Measurements from ENCODE around the gene SLC26A6.

Gene SLC26A6

DNA sequence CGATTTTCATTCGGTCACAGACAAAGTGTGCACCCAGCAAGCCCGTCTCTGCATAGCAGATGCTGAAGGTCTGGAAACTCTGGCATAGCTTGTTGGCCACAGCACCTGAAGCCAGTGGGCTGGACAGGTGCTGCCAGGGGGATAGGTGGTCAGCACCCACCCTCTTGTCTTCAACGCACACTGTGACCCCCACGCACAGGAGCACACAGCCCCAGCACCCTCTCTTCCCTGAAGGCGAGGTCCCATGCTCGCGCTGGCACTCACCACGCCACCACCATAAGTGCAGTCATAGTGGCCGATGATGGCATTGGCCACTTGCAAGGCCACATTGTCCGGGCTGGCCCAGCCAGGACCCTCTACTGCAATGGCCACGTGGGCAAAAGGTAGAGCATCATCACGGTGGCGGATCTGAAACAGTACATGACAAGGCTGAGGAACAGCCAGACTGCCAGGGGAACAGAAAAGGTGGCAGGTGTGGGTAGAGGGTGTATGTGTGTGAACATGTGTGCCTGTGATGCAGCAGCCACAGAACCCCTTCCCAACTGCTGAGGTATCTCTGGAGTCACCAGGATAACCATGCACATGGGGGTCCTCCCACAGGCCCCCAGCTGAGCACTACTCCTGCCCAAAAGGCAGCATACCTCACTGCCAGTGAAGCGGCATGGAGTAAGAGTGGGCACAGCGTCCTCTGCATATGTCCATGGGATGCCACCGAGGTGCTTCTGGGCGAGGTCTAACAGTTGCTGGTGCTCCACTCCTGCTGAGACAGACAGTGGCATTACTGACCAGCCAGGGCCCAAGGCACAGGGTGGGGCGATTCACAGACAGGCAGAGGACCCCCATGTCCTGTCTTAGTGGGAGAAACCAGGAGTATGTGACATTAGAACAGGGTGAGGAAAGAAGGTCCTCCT is 34.3 kb downstream of the SLC26A6 start:
- peaks cover 82% of the 10 kb centered on the region for H3K36me3 Mint-ChIP-seq (ENCODE audit: low read depth)

DNA sequence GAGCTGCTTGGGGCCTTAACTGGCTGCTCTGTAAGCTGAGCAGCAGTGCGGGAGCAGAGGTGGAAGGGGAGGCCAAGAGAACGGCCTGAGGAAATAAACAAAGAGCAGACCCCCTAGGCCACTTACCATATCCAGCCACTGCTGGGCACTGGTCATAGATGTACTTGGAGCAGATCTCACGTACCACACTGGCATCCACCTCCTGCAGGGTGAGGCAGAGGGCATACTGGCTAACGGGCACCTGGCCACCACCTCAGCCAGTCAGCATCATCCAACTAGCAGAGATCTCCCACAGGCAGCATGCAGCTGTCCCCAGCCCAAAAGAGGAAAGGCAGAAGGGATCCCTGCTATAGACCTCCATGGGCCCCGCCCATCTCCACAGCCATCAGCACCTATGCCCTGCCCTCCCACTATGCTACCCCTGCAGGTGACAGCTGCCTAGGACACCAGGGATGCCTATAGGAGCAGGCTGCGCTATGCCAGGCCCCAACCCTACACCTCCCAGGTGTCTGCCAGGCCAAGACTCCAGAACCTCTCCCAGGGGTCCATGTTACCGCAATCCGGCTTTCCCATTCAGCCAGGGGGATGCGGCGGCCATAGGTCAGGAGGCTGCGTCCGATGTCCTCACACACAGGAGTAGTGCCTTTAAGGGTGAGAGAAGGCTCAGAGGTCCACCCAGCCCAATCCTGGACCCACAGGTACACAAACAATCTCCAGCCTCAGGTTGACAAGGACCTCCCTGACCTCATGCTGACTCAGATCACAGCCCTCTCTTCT is 35.6 kb downstream of the SLC26A6 start:
- Mint-ChIP-seq H3K27ac (no peak overlapping the region), H3K36me3 (ENCODE audit: low read depth) (peaks cover 69% of the 10 kb centered on the region)

More for the DNA sequence above, 34.3 kb downstream of the SLC26A6 start:
- peaks cover 2% of the 10 kb centered on the region for H3K27me3 Mint-ChIP-seq
- H3K27ac Mint-ChIP-seq = no peak overlapping the region
- DNase-seq = no peak
- no peaks in the 10 kb centered on the region for H3K4me1 Mint-ChIP-seq (ENCODE audit: low read depth)
- no peak overlapping the region for H3K4me3 Mint-ChIP-seq
- no peaks in the 10 kb centered on the region for H3K9me3 Mint-ChIP-seq

DNA sequence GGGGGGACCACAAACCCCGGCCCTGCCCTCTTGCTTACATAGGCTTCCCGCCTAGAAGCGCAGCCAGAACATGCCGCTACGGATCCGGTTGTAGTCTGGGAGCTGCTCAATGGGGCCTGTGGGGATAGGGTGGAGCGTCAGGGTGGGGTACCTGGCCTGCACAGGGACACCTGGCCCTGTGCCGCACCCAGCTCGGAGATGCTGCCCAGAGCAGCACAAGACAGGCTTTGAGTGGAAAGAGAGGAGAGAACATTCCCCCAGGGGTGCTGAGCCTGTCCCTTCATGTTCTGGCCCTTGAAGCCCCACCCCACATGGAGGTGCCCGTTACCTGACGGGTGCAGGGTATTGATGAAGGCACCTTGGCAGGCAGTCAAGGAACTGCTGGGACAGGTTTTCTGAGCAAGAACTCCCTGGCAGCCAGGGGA is 36.2 kb downstream of the SLC26A6 start:
- Mint-ChIP-seq H3K27me3 (peaks cover 16% of the 10 kb centered on the region), H3K4me1 (ENCODE audit: low read depth) (peaks cover 6% of the 10 kb centered on the region), H3K27ac (no peak overlapping the region), H3K36me3 (ENCODE audit: low read depth) (peaks cover 63% of the 10 kb centered on the region), H3K9me3 (no peaks in the 10 kb centered on the region), H3K4me3 (no peak overlapping the region)
- no peak for DNase-seq

More for the DNA sequence above, 35.6 kb downstream of the SLC26A6 start:
- no peak for DNase-seq
- Mint-ChIP-seq H3K9me3 (no peaks in the 10 kb centered on the region), H3K4me1 (ENCODE audit: low read depth) (peaks cover under 1% of the 10 kb centered on the region), H3K27me3 (peaks cover 10% of the 10 kb centered on the region), H3K4me3 (no peak overlapping the region)

DNA sequence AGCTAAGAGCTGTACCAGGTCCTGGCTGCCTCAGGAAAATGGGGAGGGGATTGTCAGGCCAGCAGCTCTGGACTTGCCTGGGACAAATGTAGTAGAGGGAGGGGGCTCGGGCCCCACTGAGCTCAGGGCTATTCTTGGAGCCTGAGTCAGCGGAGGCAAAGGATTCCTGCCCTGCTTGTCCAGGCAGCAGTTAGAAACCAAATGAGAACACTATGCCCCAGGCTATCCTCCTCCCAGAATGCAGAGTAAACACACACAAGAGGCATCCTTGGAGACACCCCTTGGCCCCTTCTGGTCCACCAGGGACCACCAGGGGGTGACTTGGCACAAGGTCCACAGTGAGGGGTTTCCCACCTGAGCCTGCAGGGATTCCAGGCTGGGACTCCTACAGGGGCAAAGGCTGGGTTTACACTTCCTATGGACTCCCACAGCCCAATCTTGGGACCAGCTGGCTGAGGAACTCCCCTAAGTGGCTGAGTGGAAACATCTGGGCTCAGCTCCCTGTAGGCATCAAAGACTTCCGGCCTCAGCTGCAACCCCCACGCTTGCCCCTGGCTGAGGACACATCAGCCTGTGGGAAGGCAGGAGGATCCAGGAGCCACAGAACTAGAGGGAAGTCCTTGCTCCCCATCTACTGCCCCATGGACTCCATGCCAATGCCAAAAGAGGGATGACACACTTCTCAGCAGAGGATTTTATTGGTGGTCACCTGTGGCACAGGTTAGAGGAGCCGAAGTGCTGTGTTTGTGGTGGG is 36.8 kb downstream of the SLC26A6 start:
- no peak overlapping the region for H3K4me3 Mint-ChIP-seq
- H3K9me3 Mint-ChIP-seq = no peaks in the 10 kb centered on the region
- peaks cover 57% of the 10 kb centered on the region for H3K36me3 Mint-ChIP-seq (ENCODE audit: low read depth)
- no peak for DNase-seq
- peaks cover 6% of the 10 kb centered on the region for H3K4me1 Mint-ChIP-seq (ENCODE audit: low read depth)
- H3K27ac Mint-ChIP-seq = no peak overlapping the region
- H3K27me3 Mint-ChIP-seq = peaks cover 22% of the 10 kb centered on the region

DNA sequence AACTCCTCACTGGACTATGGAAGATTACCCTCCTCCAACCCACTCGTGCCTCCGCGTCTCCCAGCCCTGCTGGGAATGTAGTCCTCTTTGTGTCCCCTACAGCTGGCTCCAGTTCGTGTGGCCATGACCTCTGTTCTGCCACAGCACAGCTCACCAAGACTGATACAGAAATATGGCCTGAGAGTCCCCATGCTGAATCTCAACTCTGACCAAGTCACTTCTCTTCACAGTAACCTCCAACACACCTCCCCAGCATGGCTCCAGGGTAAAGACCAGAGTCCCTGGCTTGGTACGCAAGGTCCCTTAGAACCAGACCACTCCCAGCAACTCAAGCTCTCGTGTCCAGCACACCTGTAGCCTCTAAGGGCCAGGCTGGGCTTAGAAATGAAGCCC is 37.9 kb downstream of the SLC26A6 start:
- H3K4me3 Mint-ChIP-seq = no peak overlapping the region
- peaks cover 30% of the 10 kb centered on the region for H3K27me3 Mint-ChIP-seq
- H3K36me3 Mint-ChIP-seq (ENCODE audit: low read depth) = peaks cover 46% of the 10 kb centered on the region
- H3K9me3 Mint-ChIP-seq = no peaks in the 10 kb centered on the region
- no peak for DNase-seq
- H3K27ac Mint-ChIP-seq = no peak overlapping the region
- peaks cover 6% of the 10 kb centered on the region for H3K4me1 Mint-ChIP-seq (ENCODE audit: low read depth)

DNA sequence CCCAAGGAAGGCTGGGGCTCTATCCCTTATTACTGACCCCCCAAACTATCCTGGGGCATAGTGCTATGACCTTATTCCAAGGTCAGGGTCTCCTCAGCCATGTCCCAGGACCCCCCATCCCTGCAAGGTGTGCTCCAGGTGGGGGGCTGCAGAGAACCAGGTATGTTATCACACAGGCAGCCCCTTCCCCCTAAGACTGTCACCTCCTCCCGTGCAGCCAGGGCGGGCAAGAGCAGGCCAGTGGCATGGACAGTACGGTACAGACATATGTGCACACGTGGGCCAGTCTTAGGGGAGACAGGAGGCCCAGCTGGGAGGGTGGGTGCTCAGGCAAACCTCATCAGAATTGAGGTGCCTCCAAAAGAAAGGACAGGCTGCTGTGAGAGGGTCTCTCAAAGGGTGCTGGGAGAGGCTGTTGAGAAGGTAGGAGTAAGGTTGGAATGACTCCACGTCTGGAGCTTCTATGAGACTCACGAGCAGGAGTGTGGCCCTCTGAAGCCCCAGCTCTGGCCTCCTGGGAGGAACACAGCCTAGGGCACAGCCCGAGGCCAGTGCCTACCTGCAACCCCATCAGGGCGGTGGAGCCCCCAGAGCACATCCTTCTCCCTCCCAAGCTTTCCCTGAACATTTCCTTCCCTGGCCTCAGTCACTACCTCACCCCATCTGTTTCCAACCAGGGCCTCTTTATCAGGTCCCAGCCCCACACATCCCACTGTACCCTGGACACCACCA is 38.4 kb downstream of the SLC26A6 start:
- Mint-ChIP-seq H3K4me1 (ENCODE audit: low read depth) (peaks cover 6% of the 10 kb centered on the region), H3K27ac (no peak overlapping the region), H3K27me3 (peaks cover 30% of the 10 kb centered on the region), H3K36me3 (ENCODE audit: low read depth) (peaks cover 41% of the 10 kb centered on the region), H3K4me3 (no peak overlapping the region), H3K9me3 (no peaks in the 10 kb centered on the region)
- DNase-seq = no peak

DNA sequence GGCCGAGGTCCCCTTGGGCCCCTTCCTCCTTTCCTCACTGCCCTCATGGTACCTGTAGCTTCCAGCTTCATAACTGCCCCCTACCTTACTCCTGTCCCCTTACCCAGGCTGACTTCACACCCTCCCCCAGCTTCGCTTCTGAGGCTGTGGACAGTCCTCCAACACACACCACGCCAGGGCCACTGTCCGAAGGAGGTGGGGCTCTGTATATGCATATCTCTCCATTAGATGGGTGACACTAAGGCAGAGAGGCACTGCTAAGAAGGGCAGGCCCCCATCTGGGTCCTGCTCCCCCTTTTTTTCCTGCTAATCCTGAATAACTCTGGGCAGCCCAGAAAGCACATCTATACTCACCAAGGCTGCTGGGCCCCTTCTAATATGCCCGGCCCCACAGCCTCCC is 39.1 kb downstream of the SLC26A6 start:
- H3K9me3 Mint-ChIP-seq = no peaks in the 10 kb centered on the region
- peaks cover 32% of the 10 kb centered on the region for H3K27me3 Mint-ChIP-seq
- peaks cover 6% of the 10 kb centered on the region for H3K4me1 Mint-ChIP-seq (ENCODE audit: low read depth)
- DNase-seq = no peak
- no peak overlapping the region for H3K27ac Mint-ChIP-seq
- no peak overlapping the region for H3K4me3 Mint-ChIP-seq
- peaks cover 34% of the 10 kb centered on the region for H3K36me3 Mint-ChIP-seq (ENCODE audit: low read depth)

DNA sequence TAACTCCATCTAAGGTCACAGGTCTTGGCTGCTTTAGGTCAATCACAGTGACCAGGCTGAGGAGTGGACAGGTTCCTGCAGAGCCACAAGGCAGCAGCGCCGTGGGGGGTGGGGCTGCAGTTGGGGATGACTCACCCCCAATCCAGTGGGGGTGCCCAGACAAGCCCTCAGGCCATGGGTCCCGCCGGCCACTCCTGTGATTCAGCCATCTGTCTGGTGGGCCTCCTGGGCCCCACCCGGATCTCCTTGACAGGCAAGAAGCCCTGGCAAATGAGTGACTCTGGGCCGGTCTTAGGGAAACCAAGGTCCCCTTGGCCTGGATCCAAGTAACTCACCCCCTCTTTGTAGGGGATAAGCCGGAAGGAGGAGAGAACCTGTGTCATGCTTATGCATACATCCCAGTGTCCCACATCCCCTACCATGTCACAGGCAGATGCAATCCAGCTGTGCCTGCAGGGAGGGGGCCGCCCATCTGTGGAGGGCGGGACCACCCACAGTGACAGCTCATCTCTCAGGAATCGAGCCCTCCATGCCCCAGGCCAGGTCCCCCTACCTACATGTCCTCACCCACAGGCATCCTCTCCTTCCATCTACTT is 39.6 kb downstream of the SLC26A6 start:
- H3K4me3 Mint-ChIP-seq = no peak overlapping the region
- DNase-seq = no peak

DNA sequence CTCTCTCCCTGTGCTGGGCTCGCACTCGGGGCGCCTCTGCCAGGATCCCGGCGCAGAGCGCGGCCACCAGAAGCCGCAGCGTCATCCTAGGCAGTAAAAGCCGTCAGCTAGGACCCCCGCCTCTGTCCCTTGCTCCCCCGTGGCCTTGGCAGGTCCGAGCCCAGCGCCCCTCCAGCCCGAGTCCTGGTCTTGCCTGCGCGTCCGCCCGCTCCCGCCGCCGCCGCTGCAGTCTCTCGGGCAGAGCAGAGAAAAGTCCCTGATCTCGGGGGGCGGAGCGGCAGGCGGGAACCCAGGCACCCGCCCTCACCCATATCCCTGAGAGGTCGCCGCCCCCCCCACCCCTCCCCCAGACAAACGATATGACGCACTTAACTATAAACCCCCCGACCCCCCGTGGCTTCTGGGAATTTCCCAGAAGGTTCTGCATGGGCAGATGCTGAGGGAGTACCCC is 40.2 kb downstream of the SLC26A6 start, which contains the start of gene COL7A1:
TSS of gene COL7A1 (minus strand) at position 255 of the 451 bp plus-strand sequence. CDS start at position 85, 170 bp downstream.
- H3K27ac Mint-ChIP-seq = no peak within 1 kb of the TSS

More for the DNA sequence above, 39.6 kb downstream of the SLC26A6 start:
- Mint-ChIP-seq H3K4me1 (ENCODE audit: low read depth) (peaks cover 6% of the 10 kb centered on the region), H3K36me3 (ENCODE audit: low read depth) (peaks cover 28% of the 10 kb centered on the region), H3K27me3 (peaks cover 37% of the 10 kb centered on the region), H3K27ac (no peak overlapping the region), H3K9me3 (no peaks in the 10 kb centered on the region)

DNA sequence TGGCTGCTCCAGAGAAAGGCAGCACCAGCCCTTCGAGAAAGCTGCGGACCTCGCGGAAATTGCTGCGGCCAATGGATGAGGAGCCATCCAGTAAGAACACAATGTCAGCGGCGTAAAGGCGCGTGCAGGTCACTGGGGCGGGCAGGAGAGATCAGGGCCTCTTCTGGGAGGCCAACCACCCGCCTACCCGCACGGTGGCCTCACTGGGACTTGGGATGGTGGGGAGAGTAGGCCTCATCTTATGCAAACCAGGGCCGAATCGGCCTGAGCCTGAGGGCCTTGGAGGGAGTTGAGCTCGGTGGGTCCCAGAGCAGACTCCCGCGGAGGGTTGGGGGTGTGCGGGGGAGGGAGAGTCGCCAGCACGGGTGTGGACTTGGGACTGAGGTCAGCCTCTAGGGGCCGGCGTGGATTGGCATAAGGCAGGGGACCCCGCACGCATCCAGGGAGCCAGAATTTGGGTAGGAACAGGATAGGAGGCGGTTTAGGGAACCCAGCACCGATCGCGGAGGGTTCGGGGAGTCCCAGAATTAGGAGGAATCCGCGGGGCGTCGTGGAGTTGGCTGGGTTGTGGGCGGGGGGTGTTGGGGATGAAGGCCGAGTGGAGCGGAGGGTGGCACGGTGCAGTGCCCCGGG is 40.7 kb downstream of the SLC26A6 start:
- peaks cover 6% of the 10 kb centered on the region for H3K4me1 Mint-ChIP-seq (ENCODE audit: low read depth)
- no peak overlapping the region for H3K27ac Mint-ChIP-seq
- H3K4me3 Mint-ChIP-seq = no peak overlapping the region
- H3K9me3 Mint-ChIP-seq = no peaks in the 10 kb centered on the region
- peaks cover 17% of the 10 kb centered on the region for H3K36me3 Mint-ChIP-seq (ENCODE audit: low read depth)
- peaks cover 45% of the 10 kb centered on the region for H3K27me3 Mint-ChIP-seq
- no peak for DNase-seq

More for the DNA sequence above, 40.2 kb downstream of the SLC26A6 start, which contains the start of gene COL7A1:
- Mint-ChIP-seq H3K4me1 (ENCODE audit: low read depth) (peaks cover 6% of the 10 kb centered on the region), H3K9me3 (no peaks in the 10 kb centered on the region), H3K36me3 (ENCODE audit: low read depth) (peaks cover 23% of the 10 kb centered on the region), H3K27me3 (peaks cover 41% of the 10 kb centered on the region), H3K4me3 (no peak within 1 kb of the TSS)
- no peak for DNase-seq

DNA sequence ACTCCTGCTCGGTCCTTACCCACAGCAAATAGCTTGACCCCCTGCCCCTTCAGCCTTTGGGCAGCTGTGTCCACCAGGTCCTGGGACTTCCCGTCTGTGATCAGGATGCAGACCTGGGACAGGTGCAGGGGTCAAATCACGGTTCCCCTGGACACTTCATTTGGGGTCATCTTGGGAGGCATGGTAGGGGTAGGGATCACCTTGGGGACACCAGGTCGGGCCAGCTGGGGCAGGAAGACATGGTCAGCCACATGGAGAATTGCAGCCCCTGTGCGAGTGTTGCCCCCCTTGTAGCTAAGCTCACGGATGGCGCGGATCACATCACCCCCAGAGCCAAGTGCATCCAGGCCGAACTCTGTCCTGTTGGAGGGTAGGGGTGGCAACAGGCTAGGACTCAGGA is 41.9 kb downstream of the SLC26A6 start:
- Mint-ChIP-seq H3K27me3 (peaks cover 54% of the 10 kb centered on the region), H3K9me3 (no peaks in the 10 kb centered on the region), H3K27ac (no peak overlapping the region), H3K4me3 (no peak overlapping the region), H3K36me3 (ENCODE audit: low read depth) (peaks cover 8% of the 10 kb centered on the region), H3K4me1 (ENCODE audit: low read depth) (peaks cover 6% of the 10 kb centered on the region)
- no peak for DNase-seq

DNA sequence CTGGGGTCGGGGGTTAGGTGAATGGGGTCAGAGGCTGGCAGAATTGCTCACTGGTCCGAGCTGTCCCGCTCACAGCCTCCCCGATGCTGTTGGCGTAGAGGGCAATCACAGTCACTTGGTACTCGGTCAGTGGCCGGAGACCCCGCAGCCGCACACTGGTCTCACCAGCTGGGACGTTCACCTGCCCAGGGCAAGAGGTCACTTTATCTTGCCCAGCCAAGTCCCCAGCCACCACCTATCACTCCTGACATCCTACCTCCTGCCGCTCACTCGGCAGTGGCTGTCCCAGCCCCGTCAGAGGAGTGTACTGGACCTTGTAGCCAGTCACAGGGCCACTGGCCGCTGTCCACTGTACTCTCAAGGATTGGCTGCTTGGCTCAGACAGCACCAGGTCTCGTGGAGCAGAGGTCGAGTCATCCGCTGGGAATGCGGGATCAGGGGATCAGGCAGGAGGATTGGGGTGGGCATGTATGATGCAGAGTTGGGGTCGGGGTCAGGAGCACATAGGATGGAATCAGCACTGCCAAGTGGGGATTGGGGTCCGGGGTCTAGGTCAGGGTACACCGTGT is 42.7 kb downstream of the SLC26A6 start:
- Mint-ChIP-seq H3K27me3 (peaks cover 59% of the 10 kb centered on the region), H3K4me1 (ENCODE audit: low read depth) (peaks cover 6% of the 10 kb centered on the region)

More for the DNA sequence above, 42.7 kb downstream of the SLC26A6 start:
- H3K4me3 Mint-ChIP-seq = no peak overlapping the region
- no peak for DNase-seq
- no peaks in the 10 kb centered on the region for H3K9me3 Mint-ChIP-seq
- H3K36me3 Mint-ChIP-seq (ENCODE audit: low read depth) = peaks cover 6% of the 10 kb centered on the region
- H3K27ac Mint-ChIP-seq = no peak overlapping the region

All from activated T-cell treated with anti-CD3 and anti-CD28 coated beads, Interleukin-2, amount 50 U/mL, for 24 hours (primary cell).